Activated CD8-positive, alpha-beta memory T cell treated with anti-CD3 and anti-CD28 coated beads, Interleukin-2, amount 50 U/mL, for 1 hour (primary cell): ENCODE data around the gene ACMSD.
"Not testable (repeated sequence)": the region's sequence is repeated elsewhere in the genome, so short reads cannot be mapped to it uniquely, and the experiment has no call there.

Experiments used
- DNase-seq: peaks from one replicate; pipeline ENCODE4 v3.0.0-alpha.2; 2020; ENCODE audit errors: extremely low read depth

Gene ACMSD

DNA sequence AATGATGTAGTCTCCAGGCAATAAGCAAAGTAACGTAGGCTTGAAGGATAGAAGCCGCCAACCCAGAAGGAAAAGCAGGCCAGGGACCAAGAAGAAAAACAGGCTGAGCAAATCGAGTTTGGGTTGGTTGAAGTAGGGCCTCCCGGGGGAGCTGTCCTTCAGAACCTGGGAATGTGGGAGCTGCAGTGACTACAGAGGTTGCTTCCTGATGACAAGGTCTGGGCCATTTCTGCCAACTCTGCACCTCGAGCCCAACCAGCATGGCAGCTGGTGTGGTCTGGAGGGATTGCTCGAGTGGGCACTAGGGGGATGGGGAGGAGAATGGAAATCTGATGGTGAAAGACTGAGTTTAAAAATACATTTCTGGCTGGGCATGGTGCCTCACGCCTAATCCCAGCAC lies 14.1 kb downstream of the ACMSD start:
- no peak for DNase-seq

DNA sequence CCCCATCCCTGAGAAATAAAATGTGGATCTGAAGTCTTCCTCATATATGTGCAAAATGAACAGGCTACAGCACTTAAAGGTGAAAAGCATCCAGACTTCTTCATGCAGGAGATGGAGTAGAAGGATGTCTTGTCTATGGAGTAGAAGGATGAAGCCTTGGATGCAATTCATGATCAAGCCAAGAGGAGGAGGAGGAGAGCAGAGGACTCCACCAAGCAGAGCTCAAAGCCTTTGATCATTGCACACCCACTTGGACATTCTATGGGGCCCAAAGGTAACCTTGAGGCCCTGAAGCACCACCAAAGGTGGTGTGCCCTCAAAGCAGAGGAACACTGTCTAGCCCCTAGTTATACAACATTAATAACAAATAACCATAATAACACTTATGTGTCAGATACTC lies 17.3 kb downstream of the ACMSD start:
- DNase-seq, result no peak

DNA sequence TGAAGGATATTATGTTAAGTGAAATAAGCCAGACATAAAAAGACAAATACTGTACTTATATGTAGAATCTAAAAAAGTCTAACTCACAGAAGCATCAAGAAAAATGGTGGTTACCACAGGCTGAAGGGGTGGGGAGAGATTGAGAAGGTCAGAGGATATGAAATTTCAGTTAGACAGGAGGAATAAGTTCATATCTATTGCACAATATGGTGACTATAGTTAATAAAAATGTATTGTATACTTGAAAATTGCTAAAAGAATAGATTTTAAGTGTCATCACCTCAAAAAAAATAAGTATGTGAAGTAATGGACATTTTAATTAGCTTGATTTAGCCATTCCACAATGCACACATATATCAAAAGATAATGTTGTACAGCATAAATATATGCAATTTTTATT lies 19.8 kb downstream of the ACMSD start:
- no peak for DNase-seq

DNA sequence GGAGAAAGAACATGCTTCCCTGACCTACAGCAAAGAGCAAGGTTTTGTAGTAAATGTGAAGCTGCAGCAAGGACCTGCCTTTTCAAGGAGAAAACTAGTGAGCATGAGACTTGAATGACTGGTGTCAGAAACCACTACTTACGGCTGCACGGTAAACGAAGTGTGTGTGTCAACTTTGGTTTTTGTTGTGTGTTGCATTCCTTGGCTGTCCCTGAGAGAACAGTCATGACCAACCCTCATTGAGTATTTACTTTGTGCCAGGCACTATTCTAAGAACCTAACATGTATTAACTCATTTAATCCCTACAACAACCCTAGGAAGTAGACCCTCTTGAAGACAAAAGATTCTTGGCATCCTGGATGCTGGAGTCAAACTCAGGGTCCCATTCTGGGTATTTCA lies 22.8 kb downstream of the ACMSD start:
- DNase-seq, result no peak

DNA sequence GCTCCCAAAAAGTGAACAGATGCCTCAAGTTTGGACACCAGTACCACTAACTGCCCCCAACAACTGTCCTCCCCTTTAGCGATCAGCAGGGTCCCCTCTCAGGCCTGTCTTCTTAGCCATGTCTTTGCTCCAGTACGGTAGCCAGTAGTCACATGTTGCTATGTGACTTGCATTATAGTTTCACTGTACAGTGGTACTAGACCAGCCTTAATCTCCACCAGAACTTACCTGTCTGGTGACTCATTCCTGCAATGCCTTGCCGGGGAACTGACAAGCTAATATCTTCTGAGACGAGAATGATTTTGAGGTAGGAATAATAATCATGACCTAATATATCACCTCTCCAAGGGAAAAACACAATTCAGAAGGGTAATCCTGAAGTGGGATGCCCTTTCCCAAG lies 23.7 kb downstream of the ACMSD start:
- no peak for DNase-seq

DNA sequence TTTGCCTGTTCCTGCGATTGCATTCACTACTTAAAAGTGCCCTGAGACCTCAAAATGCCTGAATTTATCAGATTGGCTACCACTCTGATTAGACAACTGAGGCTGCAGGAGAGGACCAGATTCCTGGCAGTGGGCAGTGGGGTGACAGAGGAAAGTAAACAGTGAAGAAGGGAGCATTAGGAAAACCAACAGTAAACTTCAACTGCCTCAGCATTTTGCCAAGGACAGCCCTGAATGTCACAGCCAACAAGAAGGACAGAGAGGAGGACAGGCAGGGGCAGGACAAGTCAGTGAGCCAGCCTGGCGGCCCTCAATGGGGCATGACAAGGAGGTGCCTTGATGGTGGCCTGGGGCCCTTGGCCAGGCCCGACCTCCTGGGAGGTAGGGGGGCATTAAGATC lies 24.3 kb downstream of the ACMSD start:
- DNase-seq, result no peak

DNA sequence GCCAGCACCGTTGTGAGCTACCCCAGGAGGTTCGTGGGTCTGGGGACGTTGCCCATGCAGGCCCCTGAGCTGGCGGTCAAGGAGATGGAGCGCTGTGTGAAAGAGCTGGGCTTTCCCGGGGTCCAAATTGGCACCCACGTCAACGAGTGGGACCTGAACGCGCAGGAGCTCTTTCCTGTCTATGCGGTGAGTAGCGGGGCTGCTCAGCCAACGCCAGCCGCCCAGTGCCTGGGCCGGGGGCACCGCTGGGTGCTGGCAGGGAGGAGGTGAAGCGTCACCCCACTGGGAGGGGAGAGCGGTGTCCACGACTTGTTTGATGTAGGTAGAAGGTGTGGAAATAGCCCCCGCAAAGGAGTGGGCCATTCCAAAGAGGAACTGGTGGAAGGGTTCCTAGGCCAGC lies 25.0 kb downstream of the ACMSD start:
- no peak for DNase-seq

DNA sequence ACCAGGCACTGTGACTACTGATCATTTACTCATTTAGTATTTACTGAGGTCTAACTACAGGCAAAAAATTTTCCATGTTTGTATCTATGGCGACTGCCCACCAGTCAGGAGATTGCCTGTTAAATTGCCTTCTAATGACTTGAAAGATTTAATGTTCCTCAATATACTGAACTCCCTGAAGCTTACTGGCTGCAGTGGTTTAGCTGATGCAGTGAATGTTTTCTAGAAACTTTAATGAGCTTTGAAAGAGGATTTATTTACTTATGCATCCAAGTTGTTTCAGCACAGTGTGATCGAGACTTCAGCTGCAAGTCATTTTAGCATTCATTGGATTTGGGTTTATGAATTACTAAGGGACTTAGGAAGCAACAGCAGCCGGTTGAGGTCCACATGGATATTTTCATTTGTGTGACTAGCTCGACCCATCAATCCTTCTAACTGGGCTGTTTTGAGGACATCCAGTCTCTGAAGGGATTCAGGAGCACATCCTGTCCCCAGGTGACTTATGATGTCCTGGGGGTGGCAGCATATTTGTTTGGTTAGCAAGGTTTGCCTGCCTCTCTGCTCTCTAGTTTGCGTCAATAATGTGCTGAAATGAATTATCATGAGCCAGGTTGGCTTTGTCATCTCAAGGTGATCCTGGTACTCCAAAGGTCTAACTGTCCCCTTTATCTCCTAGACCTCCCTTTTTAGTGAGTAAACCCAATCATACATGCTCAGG lies 26.8 kb downstream of the ACMSD start:
- DNase-seq, result no peak

DNA sequence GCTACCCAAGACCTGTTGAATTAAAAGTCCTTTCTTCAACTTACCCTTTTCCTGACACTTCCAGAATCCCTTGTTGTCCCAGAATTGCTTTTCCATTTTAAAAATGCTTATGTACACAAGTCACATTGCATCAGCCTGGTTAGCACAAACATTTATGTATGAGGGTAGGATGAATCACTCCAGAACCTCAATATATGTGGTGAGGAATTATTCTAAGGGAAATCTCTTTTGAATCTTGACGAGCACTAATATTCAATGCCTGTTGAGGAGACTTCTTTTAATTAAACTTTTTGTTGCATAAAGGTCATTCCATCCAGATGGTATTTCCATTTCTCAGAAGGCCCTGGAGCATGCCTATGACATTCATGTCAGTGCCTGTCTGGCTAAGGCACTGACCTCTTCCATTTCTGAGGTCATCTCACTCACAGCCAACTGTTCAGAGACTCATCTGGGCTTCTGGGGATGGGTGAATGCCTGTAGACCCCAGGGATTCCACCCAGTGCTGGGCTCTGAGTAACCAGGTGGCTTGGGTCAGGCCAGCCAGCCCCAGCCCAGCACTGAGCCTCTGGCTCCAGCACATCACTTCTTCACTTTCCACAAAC lies 28.2 kb downstream of the ACMSD start:
- DNase-seq, result no peak

DNA sequence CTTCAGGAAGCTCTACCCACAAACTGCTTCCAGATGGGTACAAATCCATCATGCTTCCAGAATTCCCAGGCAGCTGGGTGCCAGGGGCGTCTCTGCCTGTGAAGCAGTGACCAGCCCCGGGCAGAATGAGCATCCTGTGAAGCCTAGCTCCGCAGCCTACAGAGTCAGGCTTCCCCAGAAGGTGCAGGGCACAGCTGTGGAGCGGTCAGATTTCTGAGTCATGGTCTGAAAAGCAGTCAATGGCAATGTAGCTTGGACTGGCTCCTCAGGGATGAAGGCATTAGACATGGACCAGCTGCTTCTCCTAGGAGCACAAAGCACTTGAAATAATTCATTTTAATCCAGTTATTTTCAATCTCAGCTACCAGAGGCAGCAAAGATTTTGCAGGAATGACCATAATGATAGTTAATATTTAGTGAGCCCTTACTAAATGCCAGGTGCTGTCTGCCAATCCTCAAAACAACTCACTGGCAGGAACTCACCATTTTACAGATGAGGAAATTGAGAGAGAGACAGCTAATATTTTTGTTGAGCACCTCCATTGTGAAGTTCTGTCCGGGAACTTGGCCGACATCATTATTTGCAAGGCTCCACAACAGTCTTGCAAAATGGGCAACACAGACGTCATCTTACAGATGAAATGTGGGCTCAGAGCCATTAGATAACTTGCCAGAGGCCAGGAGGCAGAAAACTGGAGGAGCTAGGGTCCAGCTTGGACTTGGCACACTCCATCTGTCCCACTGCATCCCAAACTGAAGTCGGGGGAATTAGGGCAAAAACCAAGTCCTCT lies 31.7 kb downstream of the ACMSD start:
- no peak for DNase-seq

DNA sequence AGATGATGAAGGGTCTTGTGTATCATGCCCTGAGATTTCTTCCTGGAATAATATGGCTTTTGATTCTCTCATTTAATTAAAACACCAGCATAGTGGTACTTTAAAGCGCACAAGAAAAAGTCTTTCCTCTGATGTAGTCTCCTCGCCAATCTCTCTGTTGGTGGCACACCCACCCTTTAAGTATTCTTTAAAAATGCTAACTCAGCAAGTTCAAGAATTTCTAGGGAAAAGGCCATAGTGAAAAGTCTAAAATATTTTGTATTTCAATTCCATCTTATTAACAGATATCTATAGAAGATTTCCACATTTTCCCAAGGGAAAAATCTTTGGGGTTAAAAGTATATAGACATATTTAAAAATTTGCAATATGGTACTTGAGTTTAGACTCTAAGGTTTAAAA lies 34.7 kb downstream of the ACMSD start:
- no peak for DNase-seq

DNA sequence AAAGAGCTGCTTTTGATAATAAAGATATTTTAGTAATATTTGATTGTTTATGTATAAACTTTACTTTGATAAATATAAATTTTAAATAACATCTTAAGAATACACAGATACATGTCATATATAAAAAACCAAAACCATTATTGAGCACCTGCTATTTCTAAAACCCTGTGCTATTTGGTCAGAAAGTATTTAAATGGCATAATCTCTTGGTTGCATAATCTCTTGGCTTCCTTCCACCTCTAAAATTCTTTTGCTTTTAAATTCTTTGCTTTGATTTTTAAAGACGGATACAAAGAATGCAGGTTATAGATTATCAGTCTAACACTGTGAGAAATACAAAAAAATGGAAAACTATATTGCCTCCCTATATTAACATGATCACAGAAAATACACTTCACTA lies 36.9 kb downstream of the ACMSD start:
- DNase-seq, result no peak

DNA sequence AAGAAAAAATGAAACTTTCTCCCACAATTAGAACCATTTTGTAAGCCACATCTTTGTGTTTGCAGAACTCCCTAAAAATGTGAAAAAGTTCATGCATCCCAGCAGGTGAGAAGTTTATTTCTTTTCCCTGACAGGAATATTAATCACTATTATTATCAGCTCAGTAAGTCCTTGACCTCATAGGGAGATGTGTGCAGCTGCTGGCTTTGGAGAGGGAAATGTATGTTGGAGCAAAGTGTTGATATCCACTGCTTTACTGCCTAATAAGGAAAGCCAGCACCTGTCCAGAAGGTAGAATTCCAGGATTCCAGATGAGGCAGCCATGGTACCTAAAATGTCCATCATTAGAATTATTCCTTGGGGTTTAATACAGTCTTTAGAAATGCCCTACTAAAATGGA lies 44.4 kb downstream of the ACMSD start:
- DNase-seq, result no peak

DNA sequence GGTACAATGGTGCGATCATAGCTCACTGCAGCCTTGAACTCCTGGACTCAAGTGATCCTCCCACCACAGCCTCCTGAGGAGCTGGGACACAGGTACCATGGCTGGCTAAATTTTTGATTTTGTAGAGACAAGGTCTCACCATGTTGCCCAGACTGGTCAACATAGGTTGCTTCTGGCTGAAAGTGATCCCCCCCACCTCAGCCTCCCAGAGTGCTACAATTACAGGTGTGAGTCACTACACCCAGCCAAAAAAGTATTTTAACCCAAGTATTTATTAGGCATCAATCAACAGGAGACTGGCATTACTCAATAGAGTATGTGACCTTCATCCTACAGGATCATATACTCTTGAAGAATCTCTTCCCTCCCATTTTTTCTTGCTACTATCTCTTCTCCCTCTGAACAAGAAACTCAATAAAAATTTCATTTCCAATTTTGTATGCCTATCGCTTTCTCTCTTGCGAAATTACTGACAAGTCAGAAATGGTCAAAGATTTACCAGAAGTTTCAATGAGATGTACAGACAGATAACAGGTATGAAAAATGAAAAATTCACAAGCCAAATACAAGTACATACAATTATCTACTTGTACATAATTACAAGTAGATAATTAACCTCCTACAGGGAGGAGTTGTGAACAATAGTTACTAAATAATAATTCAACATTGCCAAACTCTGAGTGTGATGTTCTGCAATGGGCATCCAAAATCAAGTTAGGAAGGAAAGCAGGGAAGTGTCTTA lies 45.3 kb downstream of the ACMSD start:
- DNase-seq, result no peak

DNA sequence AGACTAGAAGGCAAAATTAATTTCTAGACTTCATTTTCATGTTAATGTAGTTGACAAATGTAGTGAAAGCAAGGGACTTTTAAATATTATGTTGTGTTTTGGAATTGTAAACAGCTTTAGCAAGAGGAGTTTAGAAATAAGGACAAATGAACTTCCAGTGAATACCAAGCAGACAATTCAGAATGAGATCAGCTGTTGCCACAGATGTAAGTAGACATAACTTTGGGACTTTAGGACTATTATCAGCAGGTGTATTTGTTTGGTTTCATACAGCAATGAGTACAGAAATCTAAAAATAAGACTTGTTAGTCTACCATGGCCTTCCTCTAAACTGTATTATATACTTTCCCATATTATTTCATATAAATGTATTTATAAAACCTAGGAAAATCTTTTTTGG lies 46.0 kb downstream of the ACMSD start:
- no peak for DNase-seq

DNA sequence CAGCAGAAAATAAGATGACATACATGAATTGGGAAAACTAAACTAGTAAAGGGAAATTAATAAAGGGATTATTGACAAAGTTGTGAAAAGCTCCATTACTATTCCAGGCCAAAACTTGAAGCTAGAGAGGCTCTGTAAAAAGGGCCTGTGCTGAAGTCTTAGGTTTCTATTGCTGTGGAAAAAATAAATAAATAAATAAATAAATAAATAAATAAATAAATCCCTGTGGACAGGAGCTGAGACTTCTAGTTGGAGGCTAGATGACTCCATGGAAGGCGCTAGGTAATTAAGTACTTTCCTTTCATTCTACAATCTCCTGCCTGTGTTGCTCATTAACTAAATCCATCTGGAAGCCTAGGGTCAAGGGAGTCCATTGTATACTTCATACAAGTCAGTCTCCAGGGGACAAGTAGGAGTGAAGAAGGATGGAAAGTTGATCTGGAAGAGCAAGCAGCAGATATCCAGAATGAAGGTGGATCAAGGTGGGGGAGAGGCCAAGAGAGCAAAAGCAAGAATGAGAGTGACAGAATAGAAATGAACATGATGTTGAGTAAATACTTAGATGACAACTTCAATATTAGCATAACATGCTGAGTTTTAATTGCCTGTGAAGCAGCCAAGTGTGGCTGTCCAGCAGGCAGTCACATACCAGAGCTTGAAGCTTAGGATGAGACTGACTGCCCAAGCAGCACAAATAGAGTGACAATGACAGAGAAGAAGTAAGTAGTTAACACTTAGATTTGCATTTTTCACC lies 54.0 kb downstream of the ACMSD start:
- DNase-seq, result no peak

DNA sequence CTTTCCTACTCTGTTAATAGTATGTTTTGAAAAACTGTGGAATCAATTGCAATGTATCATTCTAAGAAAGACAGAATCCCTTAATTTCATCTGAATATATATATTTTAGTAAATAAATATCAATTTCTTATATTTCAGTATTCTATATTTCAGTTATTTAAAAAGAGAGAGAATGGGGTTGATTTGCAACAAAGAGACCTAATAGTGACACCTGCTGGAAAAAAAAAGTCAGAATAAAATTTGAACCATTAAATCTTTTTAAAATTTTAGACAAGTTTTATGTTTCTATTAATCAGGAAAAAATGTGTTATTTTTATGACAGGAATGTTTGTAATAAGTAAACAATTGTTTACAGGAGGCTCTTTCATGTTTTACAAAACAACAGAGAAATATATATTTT lies 59.5 kb downstream of the ACMSD start:
- DNase-seq, result no peak

DNA sequence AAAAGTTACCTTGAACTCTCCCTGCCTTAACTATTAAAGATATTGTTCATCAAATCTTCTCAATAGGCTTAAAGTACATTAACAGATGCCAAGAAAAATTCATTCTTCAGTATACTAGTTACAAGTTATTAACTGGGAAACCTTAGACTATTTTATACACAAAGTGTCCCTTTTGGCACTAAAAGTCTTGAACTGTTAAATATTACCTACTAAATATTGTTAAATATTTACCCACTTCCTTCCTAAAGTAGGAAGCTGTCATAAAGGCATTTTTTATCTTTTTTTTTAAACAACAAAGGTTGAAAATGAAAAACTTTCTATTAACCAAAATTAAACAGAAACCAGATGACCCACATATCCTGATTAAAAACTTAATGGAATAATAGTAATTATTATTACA lies 60.8 kb downstream of the ACMSD start:
- no peak for DNase-seq

DNA sequence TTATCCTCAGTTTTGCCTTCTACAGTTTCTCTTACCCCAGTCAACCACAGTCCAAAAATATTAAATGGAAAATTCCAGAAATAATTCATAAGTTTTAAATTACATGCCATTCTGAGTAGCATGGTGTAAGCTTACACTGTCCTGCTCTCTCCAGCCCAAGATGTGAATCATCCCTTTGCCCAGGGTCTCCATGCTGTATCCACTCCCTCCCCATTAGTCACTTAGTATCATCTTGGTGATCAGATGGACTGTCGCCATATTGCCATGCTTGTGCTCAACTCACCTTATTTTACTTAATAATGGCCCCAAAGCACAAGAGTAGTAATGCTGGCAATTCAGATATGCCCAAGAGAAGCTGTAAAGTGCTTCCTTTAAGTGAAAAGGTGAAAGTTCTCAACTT lies 61.7 kb downstream of the ACMSD start:
- no peak for DNase-seq

DNA sequence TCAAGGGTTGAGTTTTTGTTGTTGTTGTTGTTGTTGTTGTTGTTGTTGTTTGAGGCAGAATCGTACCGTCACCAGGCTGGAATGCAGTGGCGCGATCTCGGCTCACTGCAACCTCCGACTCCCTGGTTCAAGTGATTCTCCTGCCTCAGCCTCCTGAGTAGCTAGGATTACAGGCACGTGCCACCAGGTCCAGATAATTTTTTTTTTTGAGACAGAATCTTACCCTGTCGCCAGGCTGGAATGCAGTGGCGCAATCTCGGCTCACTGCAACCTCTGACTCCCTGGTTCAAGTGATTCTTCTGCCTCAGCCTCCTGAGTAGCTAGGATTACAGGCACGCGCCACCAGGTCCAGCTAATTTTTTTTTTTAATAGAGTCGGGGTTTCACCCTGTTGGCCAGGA lies 65.3 kb downstream of the ACMSD start:
- DNase-seq, result not testable (repeated sequence)

DNA sequence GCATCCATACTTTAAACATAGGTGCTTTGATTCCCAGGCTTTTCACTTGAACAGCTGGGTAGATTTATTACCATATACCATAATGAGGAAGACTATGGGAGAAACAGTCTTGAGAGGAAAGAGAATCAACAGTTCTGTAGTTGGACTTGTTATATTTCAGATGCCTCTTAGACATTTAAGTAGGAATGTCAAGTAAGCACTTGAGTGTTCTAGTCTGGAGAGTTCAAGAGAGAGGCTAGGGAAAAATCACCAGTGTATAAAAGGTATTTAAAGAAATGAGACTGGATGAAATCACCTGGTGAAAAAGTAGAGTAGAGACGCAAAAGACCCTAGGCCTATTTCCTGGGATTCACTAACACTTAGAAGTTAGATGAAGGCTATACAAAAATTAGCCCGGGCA lies 66.8 kb downstream of the ACMSD start:
- DNase-seq, result no peak

DNA sequence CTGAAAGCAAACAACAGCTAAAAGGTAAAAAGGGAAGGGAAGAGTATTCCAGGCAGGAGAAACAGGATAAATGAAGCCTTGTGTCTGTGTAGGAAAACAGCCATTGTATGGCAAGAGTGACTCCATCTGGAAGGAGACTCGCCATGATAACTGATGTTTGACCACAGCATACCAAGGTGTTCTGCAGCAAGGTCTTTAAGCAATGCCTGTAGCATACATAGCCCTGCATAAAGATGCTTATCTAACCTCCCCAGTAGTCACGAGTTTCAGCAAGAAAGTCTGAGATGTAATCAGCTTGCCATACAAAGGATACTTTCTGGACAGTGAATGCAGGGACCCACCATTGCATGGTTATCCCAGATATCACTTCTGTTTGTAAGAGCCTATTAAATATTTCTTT lies 68.3 kb downstream of the ACMSD start:
- no peak for DNase-seq
